Stimulated activated CD8-positive, alpha-beta memory T cell treated with anti-CD3 and anti-CD28 coated beads, Interleukin-12 subunit alpha, Interleukin-12 subunit beta, amount 100 ng/mL, for 24 hours (primary cell): Measurements from ENCODE around the gene ACER2.

Experiments used
- DNase-seq: peaks from one replicate; pipeline ENCODE4 v3.0.0-alpha.2; 2020; ENCODE audit errors: extremely low read depth

Gene ACER2

GRCh38 chr9:19456426-19456825 lies 47.6 kb downstream of the ACER2 start:
- no peak for DNase-seq

DNA sequence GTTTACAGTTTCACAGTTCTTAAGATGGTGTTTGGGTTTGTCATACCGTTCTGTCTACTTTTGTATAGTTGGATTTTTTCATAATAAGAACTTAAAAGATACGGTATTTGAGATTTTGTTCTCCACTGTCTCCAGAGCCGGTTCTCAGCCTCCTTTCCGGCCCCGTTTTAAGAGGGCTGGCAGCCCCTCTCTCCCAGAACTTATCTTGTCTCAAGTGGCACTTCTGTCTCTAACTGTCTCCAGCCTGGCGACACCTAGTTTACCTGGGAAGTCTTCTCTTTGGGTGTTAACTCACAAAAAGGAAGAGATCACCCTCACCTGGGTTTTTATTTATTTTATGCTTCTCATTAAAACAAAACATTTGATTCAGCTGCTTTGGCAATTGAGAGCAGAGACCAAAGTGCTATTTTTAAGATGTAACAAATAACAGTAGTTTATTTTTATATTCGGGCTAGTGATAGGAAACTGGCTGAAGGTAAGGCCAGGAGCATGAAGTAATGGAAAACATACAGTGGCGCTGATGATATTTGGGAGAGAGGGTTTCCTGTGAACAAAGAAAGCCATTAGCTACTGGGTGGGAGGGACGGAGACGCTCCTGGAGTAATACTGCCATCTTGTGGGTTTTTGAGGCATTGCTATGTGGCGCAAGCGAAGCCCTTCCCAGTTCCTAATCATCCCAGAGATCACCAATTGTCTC lies 48.3 kb downstream of the ACER2 start:
- DNase-seq: no peak

- DNase-seq: no peak
Measured at GRCh38 chr9:19457693-19458009, 48.8 kb downstream of the ACER2 start.

- no peak for DNase-seq
Measured at GRCh38 chr9:19460243-19460642, 51.4 kb downstream of the ACER2 start.

DNA sequence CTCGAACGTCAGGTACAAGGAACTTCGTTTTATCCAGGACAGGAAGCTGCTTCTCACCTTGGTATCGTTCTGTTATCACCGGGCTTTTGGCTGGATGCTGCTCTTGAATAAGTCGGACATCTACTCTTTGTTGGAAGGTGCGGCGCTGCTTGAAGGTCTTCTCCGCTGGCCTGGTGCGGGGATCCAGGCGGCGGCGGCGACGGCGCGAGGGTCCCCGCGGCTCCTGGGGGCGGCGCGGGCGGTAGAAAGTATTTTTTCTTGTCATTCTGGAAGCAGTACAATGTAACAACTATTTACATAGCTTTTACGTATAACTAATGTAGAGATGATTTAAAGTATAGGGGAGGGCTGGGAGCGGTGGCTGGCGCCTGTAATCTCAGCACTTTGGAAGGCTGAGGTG lies 52.3 kb downstream of the ACER2 start:
- no peak for DNase-seq

- DNase-seq: no peak
Measured at GRCh38 chr9:19464061-19464763, 55.4 kb downstream of the ACER2 start.

DNA sequence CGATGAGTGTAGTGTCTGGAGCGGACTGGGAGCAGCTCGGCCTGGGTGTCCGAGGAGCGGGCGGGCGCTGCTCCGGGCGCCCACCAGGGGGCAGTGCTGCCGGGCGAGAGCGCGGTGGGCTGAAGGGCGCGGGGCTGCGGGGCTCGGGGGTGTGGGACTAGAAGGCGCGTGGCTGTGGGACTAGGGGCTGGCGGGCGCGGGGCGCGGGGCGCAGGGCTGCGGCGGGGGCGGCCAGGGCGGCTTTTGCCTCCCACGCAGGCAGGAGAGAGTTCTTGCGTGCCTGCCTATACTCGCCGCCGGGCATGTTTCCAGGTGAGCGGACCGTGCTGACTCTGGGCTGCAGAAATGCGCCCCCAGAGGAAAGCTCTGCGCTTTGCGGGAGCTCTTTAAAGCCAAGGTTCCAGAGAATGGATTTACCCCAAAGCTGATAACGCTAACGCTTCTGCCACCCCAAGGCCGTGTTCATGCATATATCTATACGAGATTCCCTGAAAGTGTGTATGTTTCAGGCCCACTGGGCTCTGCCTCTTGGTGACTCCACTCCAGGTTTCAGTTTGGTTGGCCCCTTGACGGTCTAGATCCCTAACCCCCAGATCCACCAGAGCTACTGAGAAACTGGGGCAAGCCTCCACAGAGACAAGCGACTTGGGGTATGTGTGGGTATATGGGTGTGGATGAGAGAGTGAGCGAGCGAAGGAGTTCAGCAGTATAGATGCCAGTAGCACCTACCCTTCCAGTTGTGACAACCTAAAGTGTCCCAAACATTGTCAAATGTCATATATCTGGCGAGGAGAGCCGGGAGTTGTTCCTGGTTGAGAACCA lies 56.2 kb downstream of the ACER2 start:
- DNase-seq: peak; percentile 24

- no peak for DNase-seq
Measured at GRCh38 chr9:19465586-19466279, 56.9 kb downstream of the ACER2 start.

DNA sequence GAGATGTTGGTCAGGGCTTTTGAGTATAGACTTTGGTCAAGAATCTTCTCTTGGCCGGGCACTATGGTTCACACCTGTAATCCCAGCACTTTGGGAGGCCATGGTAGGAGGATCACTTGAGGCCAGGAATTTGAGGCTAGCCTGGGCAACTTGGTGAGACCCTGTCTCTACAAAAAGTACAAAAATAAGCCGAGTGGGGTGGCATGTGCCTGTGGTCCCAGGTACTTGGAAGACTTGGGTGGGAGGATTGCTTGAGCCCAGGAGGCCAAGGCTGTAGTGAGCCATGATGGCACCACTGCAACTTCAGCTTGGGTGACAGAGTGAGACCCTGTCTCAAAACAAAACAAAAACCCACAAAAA lies 57.5 kb downstream of the ACER2 start:
- DNase-seq: no peak

- no peak for DNase-seq
Measured at GRCh38 chr9:19469271-19469670, 60.5 kb downstream of the ACER2 start.

- DNase-seq: no peak
Measured at GRCh38 chr9:19470567-19470966, 61.8 kb downstream of the ACER2 start.

DNA sequence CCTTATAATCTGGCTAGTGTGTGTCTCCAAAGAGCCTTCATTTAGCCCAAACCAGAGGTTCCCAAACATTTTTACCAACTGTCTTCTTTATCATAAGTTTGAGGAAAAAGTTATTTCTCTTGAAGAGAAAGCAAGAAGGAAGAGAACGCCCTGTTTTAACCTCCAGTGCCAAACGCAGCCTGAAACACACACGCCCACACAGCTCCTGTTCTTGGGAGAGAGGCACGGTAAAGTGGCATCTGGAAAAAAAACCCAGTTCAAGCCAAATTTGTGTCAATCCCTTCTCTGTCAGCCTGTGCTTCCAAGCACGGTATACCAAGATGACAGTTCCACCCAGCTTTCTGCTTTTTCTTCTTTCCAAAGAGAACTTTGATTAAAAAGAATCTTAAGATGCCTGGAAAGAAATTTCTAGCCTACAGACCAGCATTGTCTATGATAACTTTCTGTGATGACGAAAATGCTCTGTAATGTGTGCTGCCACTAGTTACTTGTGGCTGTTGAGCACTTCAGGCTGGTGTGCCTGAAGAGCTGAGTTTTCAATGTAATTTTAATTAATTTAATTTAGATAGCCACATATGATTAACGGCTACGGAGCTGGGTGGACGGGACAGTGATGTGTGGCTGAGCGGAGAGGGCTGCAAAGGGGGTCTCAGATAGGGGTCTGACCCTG lies 62.3 kb downstream of the ACER2 start:
- DNase-seq: no peak

DNA sequence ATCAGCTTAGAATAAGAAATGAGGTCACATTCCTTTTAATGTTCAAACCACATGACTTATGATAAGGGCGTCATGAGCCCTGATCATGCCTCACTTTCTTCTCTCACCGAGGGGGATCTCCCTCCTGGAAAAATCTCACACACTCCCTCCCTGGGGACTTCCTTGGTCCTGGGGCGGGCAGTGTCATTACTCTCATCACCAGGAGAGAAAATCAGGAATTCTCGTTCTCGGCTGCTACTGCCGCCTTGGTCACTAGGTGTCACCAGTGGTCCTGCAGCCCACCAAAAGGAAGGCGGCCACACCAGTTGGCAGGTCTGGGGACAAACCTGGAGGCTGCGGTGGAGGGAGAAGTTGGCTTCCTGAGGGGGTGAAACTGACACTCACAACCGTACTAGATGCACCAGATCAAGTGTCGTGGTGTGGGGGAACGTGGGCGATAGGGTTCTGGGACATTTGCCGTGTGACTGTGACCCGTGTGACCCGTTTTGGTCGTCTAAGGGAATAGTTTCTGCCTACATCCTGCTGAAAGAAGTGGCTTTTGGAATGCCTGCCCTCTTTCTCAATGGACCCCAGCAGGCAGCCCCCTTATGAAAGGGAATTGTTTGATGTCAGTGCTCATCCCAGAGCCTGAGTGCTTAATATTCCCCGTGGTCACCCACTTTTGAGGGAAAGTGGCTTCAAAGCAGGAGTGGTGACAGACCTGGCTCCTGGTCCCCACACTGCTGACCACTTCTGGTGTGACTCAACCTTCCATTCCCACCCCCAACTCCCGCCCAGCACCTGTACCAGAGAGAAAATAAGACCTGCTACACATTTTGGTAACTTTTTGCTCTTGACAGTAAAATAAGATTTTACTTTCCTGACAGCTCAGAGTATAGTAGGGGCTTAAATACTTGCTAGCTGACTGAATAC lies 63.2 kb downstream of the ACER2 start:
- DNase-seq: no peak

- DNase-seq: no peak
Measured at GRCh38 chr9:19473605-19474004, 64.8 kb downstream of the ACER2 start.

DNA sequence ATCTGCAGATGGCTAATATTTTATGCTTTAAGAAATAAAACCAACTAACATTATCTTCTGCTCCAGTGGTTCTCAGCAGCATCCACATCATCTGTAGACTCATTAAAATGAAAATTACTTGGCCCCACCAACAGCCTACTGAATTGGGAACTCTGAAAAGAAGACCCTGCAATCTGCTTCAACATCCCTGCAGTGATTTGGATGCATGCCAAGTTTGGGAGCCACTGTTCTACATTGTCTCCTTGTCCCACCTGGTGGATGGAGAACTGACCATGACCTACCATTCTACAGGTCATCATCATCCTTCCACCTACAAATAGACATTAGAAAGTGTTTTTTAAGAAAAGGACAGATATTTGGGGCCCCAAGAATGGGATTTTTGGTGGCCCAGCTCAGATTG lies 71.1 kb downstream of the ACER2 start:
- DNase-seq: no peak

GRCh38 chr9:19480345-19480744 lies 71.5 kb downstream of the ACER2 start:
- DNase-seq: no peak

GRCh38 chr9:19481121-19481870 lies 72.5 kb downstream of the ACER2 start:
- no peak for DNase-seq

- no peak for DNase-seq
Measured at GRCh38 chr9:19481971-19482404, 73.2 kb downstream of the ACER2 start.

DNA sequence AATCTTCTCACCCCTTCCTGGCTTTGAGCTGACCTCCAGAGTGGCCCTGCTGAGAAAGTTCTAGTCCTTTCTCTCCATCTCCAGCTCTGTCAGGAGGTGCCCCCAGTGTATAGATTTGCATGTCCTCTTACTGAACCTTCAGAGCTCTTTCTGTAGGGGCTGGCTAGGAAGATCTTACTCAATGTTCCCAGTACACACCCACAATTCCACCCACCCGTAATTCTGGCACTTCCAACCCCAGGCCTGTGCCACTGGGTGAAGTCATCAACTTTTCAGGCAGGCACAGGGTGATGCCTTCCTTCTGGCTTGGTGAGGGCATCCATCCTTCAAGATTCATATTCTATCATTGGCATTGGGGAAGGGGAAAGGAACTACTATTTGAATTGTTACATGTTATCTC lies 75.9 kb downstream of the ACER2 start:
- no peak for DNase-seq

GRCh38 chr9:19485193-19485592 lies 76.4 kb downstream of the ACER2 start:
- no peak for DNase-seq
